LHCN-M2 (cell line): Measurements from ENCODE around the gene VCX2. TPM values are rescaled to one million over a fixed set of nuclear protein-coding genes. Genes with fewer than 3 reads are reported as not detected.
"Not testable (repeated sequence)": the region's sequence is repeated elsewhere in the genome, so short reads cannot be mapped to it uniquely, and the experiment has no call there.

Source experiments
- DNase-seq: peaks from one replicate; pipeline ENCODE4 v3.0.0-alpha.2; 2012; ENCODE audit warnings: low read depth
- polyA plus RNA-seq: library from polyadenylated mRNA; unstranded; fragments of >200 nt; gene quantifications from one replicate; pipeline ENCODE4 v1.2.1, GENCODE V29; 2012; ENCODE audit warnings: missing spikeins
- total RNA-seq: library from RNA; depleted of rRNA; stranded (reverse); fragments of >200 nt; gene quantifications from 2 replicates; pipeline ENCODE4 v1.2.3, GENCODE V29; 2014; rRNA removed

The VCX2 gene
- not detected in 2 replicates for total RNA-seq
- polyA plus RNA-seq: not detected

- not testable (repeated sequence) for DNase-seq
Measured at GRCh38 chrX:8171169-8171568, at the start of gene VCX2. VCX2 (minus strand) TSS chrX:8171267; CDS start chrX:8170643, 624 bp downstream.

- no peak for DNase-seq
Measured at GRCh38 chrX:8204943-8205342, 33.9 kb upstream of the VCX2 start.

- DNase-seq: no peak
Measured at GRCh38 chrX:8204169-8204935, 33.3 kb upstream of the VCX2 start.

- no peak for DNase-seq
Measured at GRCh38 chrX:8201896-8202331, 30.8 kb upstream of the VCX2 start.

- DNase-seq: no peak
Measured at GRCh38 chrX:8196776-8197175, 25.7 kb upstream of the VCX2 start.

- no peak for DNase-seq
Measured at GRCh38 chrX:8194216-8194615, 23.1 kb upstream of the VCX2 start.

GRCh38 chrX:8192276-8192675, 21.2 kb upstream of the VCX2 start:
- DNase-seq: no peak

GRCh38 chrX:8191022-8191421, 20.0 kb upstream of the VCX2 start:
- DNase-seq: no peak

GRCh38 chrX:8190341-8190830, 19.3 kb upstream of the VCX2 start:
- DNase-seq: no peak

GRCh38 chrX:8189096-8189830, 18.2 kb upstream of the VCX2 start:
- no peak for DNase-seq

- DNase-seq: no peak
Measured at GRCh38 chrX:8183346-8183745, 12.3 kb upstream of the VCX2 start.

- no peak for DNase-seq
Measured at GRCh38 chrX:8179656-8180055, 8.6 kb upstream of the VCX2 start.

- DNase-seq: not testable (repeated sequence)
Measured at GRCh38 chrX:8154011-8154410, 17.1 kb downstream of the VCX2 start.

GRCh38 chrX:8147226-8147625, 23.8 kb downstream of the VCX2 start:
- DNase-seq: no peak

GRCh38 chrX:8144925-8145324, 26.1 kb downstream of the VCX2 start:
- DNase-seq: no peak

GRCh38 chrX:8141896-8142295, 29.2 kb downstream of the VCX2 start:
- DNase-seq: no peak

- DNase-seq: no peak
Measured at GRCh38 chrX:8140986-8141744, 29.9 kb downstream of the VCX2 start.

- no peak for DNase-seq
Measured at GRCh38 chrX:8139716-8140115, 31.4 kb downstream of the VCX2 start.

- no peak for DNase-seq
Measured at GRCh38 chrX:8138252-8138651, 32.8 kb downstream of the VCX2 start.

GRCh38 chrX:8126648-8127047, 44.4 kb downstream of the VCX2 start:
- DNase-seq: no peak

GRCh38 chrX:8126092-8126491, 45.0 kb downstream of the VCX2 start:
- no peak for DNase-seq

- DNase-seq: no peak
Measured at GRCh38 chrX:8125566-8125965, 45.5 kb downstream of the VCX2 start.
